Astrocyte (in vitro differentiated cells and primary cell): ENCODE data around the gene CHMP4B.

Source experiments
- CTCF ChIP-seq: IDR thresholded peaks from 2 replicates; pipeline ENCODE4 v1.5.1; 2011; ENCODE audit warnings: low read depth, mild to moderate bottlenecking, inconsistent platforms, low read length, moderate library complexity; ENCODE audit not compliant: insufficient read depth
- EZH2 ChIP-seq: IDR thresholded peaks from 2 replicates; pipeline ENCODE4 v1.6.1; 2012; ENCODE audit warnings: mild to moderate bottlenecking, low read length, inconsistent platforms; ENCODE audit not compliant: insufficient read depth

GRCh38 chr20:33869283-33869682 is 58.1 kb downstream of the CHMP4B start:
- TF ChIP-seq CTCF (no peak), EZH2 (no peak)
